Activated CD4-positive, alpha-beta T cell treated with anti-CD3 and anti-CD28 coated beads for 48 hours (primary cell): ENCODE measurements around the gene ZNF26.
"Not testable (repeated sequence)": the region's sequence is repeated elsewhere in the genome, so short reads cannot be mapped to it uniquely, and the experiment has no call there.

Experiments
- DNase-seq: peaks from one replicate; pipeline ENCODE4 v3.0.0-alpha.2; 2020

ZNF26 gene, protein sequence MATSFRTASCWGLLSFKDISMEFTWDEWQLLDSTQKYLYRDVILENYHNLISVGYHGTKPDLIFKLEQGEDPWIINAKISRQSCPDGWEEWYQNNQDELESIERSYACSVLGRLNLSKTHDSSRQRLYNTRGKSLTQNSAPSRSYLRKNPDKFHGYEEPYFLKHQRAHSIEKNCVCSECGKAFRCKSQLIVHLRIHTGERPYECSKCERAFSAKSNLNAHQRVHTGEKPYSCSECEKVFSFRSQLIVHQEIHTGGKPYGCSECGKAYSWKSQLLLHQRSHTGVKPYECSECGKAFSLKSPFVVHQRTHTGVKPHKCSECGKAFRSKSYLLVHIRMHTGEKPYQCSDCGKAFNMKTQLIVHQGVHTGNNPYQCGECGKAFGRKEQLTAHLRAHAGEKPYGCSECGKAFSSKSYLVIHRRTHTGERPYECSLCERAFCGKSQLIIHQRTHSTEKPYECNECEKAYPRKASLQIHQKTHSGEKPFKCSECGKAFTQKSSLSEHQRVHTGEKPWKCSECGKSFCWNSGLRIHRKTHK

GRCh38 chr12:132986001-132986884 lies at the start of gene ZNF26:
Gene ZNF26 (plus strand): TSS chr12:132986367. CDS start chr12:132986841, 474 bp downstream.
- DNase-seq, result peak; percentile 91

DNA sequence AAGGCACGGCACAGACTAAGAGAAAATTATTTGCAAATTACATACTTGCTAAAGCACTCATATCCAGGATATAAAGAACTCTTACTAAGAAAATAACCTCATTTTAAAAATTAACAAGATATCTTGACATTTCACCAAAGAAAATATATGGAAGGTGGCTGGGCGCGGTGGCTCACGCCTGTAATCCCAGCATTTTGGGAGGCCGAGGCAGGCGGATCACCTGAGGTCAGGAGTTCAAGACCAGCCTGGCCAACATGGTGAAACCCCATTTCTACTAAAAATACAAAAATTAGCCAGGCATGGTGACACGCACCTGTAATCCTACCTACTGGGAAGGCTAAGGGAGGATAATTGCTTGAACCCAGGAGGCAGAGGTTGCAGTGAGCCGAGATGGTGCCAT lies 49.2 kb upstream of the ZNF26 start:
- not testable (repeated sequence) for DNase-seq

GRCh38 chr12:132937476-132937875 lies 48.7 kb upstream of the ZNF26 start:
- DNase-seq, result no peak

DNA sequence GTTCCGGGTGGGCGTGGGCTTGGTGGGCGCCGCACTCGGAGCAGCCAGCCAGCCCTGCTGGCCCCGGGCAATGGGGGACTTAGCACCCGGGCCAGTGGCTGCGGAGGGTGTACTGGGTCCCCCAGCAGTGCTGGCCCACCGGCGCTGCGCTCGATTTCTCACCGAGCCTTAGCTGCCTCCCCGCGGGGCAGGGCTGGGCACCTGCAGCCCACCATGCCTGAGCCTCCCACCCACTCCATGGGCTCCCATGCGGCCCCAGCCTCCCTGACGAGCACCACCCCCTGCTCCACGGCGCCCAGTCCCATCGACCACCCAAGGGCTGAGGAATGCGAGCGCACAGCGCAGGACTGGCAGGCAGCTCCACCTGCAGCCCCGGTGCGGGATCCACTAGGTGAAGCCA lies 47.4 kb upstream of the ZNF26 start:
- not testable (repeated sequence) for DNase-seq

GRCh38 chr12:132940071-132940719 lies 46.0 kb upstream of the ZNF26 start:
- no peak for DNase-seq

- DNase-seq, result no peak
Observed at GRCh38 chr12:132941336-132941954, 44.7 kb upstream of the ZNF26 start.

GRCh38 chr12:132942611-132943010 lies 43.6 kb upstream of the ZNF26 start:
- DNase-seq, result no peak

GRCh38 chr12:132945806-132946205 lies 40.4 kb upstream of the ZNF26 start:
- DNase-seq, result no peak

DNA sequence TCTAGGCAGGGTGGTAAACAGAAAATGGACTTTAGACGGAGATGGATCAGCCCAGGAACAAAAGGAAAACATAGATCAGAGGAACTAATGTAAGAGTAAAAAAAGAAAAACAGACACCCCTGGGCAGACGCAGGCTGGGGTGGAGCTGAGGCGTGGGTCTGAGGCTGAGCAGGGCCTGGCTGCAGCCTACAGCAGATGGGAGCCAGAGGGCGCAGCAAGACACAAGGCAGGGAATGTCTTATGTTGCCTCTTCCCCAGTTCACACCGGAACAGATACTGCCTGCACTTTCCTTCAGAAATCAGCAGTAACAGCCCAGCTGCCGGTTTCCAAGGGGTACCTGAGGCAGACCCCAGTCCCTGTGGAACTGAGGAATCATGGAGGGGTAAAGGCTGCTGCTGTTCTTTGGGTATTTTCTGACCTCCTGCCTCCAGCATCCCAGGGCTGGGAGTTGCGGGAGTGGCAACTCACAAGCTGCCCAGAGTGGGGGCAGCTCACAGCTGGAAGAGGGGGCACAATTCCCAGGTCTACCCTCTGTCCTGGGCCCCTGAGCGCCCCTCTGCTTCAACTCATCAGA lies 39.8 kb upstream of the ZNF26 start:
- no peak for DNase-seq

GRCh38 chr12:132948146-132949066 lies 37.8 kb upstream of the ZNF26 start:
- DNase-seq, result no peak

- no peak for DNase-seq
Observed at GRCh38 chr12:132949936-132950837, 36.0 kb upstream of the ZNF26 start.

DNA sequence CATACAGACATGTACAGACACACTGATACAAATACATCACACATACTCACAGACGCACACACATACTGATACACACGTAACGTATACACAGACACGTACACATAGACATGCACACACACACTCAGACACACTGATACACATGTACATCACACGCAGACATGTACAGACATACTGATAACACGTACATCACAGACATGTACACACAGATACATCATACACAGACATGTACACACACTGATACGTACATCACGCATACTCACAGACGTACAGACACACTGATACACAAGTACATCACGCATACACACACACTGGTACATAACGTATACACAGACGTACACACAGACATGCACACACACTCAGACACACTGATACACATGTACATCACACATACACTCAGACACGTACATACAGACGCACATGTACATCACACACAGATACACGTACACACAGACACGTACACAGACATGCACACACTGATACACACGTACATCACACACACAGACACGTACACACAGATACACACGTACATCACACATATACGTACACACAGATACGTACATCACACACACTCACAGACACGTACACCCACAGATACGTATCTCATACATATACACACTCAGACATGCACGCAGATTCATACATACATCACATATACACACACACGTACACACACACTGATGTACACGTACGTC lies 35.2 kb upstream of the ZNF26 start:
- no peak for DNase-seq

DNA sequence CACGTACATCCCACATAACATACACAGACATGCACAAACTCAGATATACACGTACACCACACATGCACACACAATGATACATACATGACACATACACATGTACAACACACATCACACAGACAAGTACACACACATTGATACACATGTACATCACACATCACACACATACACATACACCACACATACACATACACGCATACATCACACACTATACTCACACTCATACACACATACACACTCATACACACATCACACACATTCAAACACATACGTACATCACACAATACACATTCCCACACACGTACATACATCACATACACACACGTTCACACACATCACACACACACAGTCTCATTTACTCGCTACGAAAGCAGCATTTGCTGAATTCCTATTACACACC lies 34.5 kb upstream of the ZNF26 start:
- no peak for DNase-seq

DNA sequence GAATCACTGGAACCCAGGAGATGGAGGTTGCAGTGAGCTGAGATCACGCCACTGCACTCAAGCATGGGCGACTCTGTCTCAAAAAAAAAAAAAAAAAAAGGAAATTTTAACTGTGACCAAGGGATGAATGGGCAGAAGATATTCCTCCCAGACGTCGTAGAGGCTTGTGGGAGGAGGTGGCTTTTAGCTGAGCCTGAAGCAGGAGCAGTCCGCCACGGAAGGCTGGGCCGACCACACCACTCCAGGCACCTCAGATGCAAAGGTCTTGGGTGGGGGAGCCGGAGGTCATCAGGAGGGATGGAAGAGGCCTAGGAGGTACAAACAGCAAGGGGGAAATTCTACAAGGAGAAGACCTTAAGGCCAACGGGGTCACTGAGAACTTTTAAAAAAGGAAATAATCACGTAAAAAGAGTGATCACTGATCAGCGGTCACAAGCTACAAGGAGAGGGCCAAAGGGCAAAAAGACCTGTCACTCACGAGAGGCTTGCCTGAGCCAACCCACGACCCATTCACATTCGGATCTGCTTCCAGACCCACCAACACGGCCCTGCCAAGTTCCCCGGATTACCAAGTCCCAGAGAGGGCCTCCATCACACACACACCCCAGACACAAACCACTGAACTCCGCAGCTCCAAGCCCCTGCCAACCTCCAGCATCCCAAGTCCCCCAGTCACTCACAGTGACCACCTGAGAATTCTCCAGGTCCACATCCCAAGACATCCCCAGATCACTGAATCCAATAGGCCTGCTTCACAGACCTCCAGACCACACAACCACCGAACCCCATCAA lies 33.6 kb upstream of the ZNF26 start:
- no peak for DNase-seq

DNA sequence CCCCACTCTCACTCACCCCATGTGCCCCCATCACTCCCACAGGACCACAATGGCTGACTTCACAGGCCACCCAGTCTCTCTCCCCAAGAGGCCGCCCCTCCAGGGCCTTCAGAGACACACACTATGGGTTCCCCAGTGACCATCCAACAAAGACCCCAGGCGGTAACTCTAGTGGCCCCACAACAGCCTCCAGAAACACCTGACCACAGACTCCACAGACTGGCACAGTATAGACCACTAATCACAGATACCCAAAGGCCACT lies 33.1 kb upstream of the ZNF26 start:
- DNase-seq, result no peak

DNA sequence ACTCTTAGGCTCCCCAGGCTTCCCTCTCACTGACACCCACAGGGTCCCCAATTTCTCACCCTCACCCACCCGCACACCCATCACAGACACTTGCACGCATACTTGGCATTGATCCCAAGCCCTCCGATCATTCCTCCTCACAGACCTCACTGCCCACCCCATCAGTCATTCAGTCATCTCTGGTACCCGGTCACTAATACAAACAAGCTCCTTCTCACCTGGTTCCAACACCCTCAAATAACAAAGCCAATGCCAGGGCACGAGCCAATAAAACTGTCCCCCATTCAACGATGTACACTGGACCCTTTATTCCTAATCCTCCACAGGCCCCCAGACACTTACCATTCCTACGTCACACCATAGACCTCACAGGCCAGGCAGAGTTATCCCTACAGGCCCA lies 32.4 kb upstream of the ZNF26 start:
- DNase-seq, result no peak

GRCh38 chr12:132954471-132955048 lies 31.6 kb upstream of the ZNF26 start:
- no peak for DNase-seq
